NCI-H128 (cell line): Measurements from ENCODE around the gene PATE4.

ENCODE experiments used
- DNase-seq: peaks from one replicate; lab custom pipeline; 2025; ENCODE audit not compliant: unreplicated experiment; lab: John Stamatoyannopoulos, UW

Gene PATE4

DNA sequence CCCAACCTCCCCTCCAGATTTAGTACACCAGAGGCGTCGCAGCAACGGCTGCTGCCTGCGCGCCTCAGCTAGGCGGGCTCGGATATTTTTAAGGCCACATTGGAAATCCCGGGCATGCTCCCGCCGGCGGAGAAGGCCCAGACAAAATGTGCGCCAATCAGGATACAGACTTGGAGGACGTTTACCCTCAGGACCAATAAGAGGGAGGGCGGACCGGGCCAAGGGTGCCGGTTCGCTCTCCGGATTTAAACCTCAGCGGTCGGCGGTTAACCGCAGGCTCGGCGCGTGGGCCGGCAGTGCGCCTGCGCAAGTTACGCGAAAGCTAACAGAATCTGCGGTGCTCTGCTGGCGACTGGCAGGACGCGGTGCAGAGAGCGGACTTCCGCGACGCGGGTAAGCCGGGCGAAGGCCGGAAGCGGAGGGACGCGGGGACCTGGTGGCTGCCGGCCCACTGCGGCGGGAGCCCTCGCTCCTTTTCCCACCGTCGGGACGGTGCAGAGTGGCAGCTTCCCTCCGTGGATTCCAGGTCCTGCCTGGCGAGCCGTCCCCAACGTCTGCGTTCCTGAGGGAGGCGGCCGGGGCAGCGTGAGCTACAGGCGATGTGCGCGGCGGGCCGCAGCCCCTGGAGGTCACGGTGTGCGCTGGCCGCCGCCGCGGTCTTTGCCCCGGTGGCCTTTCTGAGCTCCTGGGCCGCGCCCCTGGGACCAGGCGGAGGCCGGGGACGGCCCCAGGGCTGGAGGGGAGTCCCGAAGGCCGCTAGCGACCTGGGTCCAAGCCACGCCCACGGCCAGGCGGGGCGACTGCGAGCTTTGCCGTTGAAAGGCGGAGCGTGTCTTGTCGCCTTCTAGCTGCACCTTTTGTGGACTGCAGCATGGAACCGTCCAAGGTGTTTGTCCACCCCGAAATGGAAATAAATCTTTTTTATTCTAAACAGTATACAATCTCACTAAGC is 54.5 kb downstream of the PATE4 start, which contains the start of gene HYLS1:
TSS of gene HYLS1 (plus strand) at position 296 of the 952 bp plus-strand sequence. CDS start 11,701 bp downstream, outside the sequence.
- peak; percentile 24 for DNase-seq
